Activated CD8-positive, alpha-beta memory T cell treated with anti-CD3 and anti-CD28 coated beads for 36 hours (primary cell): ENCODE data around the gene BCAS1. TPM values are rescaled to one million over a fixed set of nuclear protein-coding genes. Genes with fewer than 3 reads are reported as not detected.

Source experiments
- CTCF ChIA-PET: fragments of 350-600 bp; sonication (Branson Sonifier 250); formaldehyde crosslinking; loops from one replicate; lab custom pipeline; 2021; ENCODE audit warnings: antibody characterized with exemption; lab: Charles Lee
- POLR2A ChIA-PET: fragments of 350-600 bp; sonication (Branson Sonifier 250); formaldehyde crosslinking; loops from one replicate; lab custom pipeline; 2021; ENCODE audit warnings: antibody characterized with exemption; lab: Charles Lee
- total RNA-seq, 2 experiments: library from RNA; stranded (reverse); gene quantifications; one replicate each; pipeline ENCODE4 v1.2.3, GENCODE V29; 2021

The BCAS1 gene
- total RNA-seq, 2 experiments from 2014 or later: 0.08 TPM; not detected in 1

DNA sequence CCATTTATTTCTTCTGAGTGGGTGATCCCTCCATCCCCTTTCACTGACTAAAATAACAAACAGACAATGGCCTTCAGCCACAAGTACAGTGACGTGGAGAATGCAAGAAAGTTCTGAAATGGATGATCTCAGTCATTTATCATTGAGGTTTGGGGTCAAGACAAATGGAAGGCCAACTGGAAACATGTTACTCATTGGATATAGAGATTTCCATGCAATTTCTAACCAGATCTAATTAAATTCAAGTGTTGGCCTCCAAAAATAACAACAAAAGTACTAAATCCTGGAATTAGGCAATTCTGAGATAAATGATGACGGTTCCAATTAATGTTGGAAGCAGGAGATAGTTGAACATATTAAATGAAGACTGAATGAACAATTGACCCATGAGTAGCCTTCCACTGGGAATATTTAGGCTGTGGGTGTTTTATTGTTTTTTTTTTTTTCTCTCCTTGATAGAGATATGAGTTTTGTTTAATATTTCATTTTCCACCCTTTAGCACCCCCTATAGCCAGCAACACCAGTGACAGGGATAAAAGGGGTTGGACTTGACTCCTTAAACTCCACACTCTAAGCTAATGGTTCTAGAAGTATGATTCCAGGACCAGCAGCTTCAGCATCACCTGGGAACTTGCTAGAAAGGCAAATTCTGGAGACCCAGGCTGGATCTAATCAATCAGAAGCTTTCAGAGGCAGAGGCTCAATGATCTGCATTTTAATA, 112.8 kb downstream of the BCAS1 start:
- ChIA-PET CTCF (no interaction called here), POLR2A (no interaction called here)

DNA sequence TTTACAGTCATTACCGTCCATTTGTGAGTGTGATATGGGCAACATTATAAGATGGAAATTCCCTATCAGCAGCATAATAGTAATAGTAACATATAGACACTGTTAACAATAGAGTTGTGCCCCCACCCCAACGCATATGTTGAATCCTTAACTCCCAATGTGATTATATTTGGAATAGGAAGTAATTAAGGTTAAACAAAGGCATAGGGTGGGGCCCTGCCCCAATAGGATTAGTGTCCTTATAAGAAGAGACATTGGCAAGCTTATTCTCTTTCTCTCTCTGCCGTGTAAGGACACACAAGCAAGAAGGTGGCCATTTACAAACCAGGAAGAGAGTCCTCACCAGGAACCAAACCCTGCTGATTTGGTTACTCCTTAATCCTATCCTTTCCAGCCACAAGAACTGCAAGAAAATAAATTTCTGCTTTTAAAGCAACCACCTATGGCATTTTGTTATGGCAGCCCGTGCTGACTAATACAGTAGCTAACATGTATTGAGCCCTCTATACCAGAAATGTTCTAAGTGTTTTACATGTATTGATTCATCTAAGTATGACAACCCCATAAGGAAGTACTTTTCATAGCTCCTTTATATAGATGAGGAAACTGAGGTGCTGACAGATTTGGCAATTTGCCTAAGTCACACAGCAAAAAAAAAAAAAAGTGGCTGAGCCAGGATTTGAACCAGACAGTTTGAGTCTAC, 114.2 kb downstream of the BCAS1 start:
- ChIA-PET POLR2A (no interaction called here), CTCF (interaction anchor here (1.2 kb wide), 1 partner anchor 107 kb away, joined by 4 read pairs; no protein-coding TSS in a partner anchor)

DNA sequence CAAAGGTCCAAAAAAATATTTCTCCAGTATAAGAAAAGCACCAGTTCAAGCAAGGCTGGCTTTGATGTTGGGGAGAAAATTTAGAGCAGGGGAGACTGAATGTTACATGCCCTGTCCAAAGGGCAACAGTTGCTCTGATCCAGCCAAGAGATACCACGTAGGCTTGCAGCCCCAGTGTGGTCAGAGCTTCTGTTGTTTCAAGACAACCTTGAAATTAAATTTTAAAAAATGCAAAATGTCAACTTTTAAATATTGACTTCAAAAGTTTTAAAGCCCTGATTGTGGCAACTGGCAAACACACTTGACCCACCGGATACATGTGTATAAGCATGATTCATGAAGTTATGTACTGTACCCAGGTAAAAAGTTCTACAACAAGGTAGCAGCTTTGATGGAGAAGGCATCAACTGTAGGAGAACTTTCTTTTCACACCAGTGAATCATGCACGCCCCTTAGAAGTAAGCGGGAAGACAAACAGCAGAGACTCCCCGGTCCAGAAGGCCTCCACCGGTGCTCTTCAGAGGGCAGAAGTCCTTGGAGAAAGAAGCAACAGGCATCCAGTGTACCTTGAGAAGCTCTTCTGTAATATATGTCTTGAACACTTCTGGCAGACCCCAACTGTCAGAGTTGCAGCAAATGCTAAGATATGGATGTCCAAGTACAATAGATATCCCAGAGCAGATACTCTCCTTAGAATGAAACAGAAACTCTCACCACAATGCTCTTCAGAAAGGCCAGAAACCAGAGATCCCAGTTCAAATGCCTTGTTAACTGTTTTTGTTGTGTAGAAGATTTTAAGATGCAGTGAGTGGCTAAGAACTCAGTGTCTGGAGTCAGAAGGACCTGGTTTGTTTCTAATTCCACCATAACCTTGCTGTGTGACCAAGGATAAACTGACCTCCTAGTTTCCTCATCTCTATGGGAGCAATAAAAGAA, 115.4 kb downstream of the BCAS1 start:
- ChIA-PET POLR2A (no interaction called here), CTCF (no interaction called here)

DNA sequence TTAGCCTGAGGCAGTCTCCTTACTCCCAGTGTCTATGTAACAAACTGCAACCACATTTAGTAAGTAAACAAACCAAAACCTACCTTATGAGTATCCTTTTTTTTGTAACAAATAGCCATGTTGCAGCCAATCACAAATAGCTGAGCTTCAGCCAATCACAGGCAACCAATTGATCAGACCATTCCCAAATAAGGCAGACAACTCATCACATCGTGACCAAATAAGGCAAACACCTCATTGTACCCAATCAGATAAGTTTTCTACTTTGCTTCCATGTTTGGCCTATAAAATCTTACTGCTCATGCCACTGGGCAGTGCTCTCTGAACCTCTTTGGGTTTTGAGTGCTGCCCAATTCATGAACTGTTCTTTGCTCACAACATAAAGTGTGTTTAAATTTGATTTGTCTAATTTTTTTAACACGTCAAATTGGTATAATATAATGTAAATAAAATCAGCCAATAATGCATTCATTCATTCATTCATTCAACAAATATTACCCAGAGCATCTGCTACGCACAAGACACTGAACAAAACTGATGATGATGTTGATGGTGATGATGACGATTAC, 117.8 kb downstream of the BCAS1 start:
- ChIA-PET POLR2A (no interaction called here), CTCF (no interaction called here)

DNA sequence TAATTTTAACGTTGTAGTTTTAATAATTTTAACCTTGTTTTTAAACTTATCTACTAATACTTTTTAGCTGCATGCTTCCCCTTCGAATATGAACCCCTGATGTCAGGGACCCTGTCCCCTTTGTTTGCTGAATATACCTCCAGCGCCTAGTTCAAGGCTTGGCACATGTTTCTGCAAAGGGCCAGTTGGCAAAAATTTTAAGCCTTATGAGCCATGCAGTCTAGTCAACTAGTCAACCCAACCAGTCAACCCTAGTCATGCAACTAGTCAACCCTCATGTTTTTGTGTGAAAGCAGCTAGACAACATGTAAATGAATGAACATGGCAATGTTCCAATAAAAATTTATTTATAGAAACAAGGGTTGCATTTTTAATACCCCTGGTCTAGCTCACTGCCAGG, 119.8 kb downstream of the BCAS1 start:
- CTCF ChIA-PET: no interaction called here
- POLR2A ChIA-PET: no interaction called here

DNA sequence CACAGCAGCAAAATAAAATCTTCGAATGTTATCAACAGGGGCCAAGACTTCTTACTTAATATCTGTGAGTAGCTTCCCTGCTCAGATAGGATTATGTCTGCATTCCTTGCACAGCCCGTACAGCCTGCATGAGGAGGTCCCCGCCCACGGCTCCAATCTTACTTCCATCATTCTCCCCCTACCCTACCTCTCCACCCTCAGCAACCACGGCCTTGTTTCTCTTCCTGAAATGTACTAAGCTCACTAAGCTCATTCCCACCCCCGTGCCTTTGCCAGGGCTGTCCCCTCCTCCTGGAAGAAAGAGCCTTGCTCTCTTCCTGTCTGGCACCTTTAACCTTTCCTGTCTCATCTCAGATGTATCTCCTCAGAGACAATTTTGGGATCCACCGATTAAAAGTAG, 120.4 kb downstream of the BCAS1 start:
- CTCF ChIA-PET: interaction anchor here (1.2 kb wide), 1 partner anchor 10 kb away, joined by 4 read pairs; no protein-coding TSS in a partner anchor
- POLR2A ChIA-PET: no interaction called here

DNA sequence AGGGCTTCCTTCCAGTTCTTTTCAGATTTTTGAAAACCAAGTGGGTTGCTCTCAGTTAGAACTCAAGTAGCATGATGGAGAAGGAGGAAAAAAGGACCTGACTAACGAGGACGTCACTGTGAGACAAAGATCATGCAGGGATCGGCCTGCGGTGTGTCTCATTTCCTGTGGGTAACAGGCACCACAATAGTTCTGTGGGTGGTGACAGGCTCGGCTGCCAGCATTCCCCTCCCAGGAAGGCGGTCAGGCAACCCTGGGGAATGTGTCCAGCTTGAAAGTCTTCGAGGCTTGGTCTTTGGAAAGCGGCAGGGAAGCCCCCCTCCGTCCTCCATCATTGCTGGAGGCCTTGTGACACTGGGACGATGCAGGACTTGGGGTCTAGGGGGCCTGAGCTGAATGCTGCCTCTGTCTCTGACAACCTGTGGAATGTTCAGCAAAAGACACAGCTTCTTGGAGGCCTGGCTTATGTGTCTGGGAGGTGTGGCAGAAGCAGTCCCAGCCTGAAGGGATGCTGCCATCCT, 121.0 kb downstream of the BCAS1 start:
- ChIA-PET POLR2A (no interaction called here), CTCF (interaction anchor here (1.2 kb wide), 1 partner anchor 9 kb away, joined by 4 read pairs; no protein-coding TSS in a partner anchor)

DNA sequence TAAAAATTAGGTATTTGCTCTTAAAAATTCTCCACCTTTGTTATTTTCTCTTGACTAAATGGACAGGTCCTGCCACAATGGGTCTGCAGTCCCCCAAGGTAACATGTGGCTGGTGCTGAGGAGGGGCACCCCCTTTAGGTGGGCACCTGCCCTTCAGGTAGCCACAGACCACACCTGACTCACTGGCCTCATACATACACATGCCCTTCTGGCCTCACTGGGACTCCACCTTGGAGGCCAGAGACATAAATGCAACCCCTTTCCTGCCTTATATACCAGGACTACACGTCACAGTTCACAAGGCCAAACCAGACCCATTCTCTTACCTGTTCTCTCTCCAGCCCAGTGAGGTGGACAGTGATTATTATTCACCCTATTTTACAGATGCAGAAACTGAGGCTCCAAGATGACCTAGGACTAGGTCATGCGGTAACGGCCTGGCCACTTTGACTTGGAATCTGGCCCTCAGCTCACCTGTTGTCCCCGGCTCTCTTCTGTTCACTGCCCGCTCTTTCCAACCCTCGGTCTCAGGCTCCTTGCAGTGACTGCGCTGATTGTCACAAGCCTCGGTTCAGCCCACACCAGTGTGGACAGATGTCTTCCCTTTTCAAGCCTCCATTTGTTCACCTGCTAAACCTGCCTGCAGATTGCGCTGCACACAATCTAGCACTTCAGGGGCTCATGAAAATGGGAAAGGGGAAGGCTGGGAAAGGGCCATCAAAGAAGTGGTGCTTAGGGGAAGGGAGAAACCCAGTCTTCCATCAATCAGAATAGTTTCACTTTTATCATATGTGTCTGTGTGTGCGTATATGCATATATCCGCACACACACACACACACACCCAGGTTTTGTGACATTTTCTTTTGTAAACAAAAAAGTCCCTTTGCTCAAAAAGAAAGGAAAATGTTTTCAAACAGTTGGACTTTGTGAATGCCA, 121.7 kb downstream of the BCAS1 start:
- CTCF ChIA-PET: interaction anchor here (1.2 to 1.3 kb wide), 2 partner anchors 9 kb away, joined by 3 to 4 read pairs; no protein-coding TSS in a partner anchor
- POLR2A ChIA-PET: no interaction called here

DNA sequence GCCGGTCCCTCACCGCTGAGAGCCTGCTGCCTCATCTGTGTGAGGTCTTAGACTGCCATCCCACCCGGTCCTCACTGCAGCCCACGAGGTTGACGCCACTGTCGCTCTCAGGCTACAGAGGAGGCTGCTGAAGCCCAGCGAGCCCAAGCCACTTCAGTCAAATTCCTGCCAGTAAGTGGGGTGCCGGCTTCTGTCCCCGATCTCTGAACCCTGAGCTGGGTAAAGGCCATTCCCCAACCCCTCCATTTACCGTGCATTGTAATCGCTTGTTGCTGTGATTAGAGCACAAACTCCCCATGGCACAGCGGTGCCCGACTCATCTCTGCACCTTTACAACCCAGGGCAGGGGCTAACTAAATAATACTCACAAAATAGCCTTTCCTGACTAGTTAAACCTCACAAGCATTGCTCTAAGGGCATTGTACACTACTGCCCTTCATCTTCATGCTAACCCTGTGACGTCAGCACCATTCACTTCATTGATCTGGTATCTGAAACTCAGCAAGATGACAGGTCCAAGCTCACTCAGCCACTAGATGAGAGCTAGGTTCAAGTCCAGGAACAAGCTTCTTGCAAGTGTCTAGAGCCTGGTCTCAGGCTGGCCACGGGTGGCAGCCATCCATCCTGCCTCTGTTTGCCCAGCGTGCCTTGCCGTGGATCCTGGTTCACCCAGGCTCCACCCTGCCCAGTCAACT, 122.7 kb downstream of the BCAS1 start:
- POLR2A ChIA-PET: no interaction called here

DNA sequence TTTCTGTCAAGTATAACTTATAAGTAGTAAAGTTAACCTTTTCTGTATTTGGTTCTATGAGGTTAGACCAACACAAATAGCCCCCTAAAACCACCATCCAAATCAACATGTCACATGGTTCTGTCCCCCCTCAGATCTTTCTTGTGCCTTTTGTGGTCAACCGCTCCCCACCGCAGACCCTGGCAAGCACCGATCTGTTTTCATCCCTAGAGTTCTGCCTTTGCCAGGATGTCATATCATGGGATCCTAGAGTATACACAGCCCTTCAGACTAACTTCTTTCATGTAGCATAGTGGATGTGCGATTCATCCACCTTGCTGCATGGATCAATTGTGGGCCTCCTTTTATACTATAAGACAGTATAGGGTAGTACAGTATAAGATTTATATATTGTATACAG, 124.3 kb downstream of the BCAS1 start:
- CTCF ChIA-PET: no interaction called here

More for the DNA sequence above, 122.7 kb downstream of the BCAS1 start:
- CTCF ChIA-PET: interaction anchor here (1.3 kb wide), 1 partner anchor 8 kb away, joined by 3 read pairs; no protein-coding TSS in a partner anchor

DNA sequence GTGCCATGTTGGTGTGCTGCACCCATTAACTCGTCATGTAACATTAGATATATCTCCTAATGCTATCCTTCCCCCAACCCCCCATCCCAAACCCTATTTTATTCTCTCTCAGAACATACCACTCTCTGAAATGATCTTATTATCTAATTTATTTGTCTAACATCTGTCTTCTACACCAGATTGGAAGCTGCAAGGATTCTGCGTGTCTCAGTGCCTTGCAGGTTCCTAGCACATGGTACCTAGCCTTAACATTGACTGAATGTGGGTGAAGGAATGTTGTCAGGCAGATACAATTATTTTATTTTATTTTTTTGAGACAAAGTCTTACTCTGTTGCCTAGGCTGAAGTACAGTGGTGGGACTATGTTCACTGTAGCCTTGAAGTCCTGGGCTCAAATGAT, 124.9 kb downstream of the BCAS1 start:
- POLR2A ChIA-PET: no interaction called here
- CTCF ChIA-PET: interaction anchor here (0.8 kb wide), 1 partner anchor 368 kb away, joined by 4 read pairs; no protein-coding TSS in a partner anchor

More for the DNA sequence above, 124.3 kb downstream of the BCAS1 start:
- POLR2A ChIA-PET: no interaction called here

DNA sequence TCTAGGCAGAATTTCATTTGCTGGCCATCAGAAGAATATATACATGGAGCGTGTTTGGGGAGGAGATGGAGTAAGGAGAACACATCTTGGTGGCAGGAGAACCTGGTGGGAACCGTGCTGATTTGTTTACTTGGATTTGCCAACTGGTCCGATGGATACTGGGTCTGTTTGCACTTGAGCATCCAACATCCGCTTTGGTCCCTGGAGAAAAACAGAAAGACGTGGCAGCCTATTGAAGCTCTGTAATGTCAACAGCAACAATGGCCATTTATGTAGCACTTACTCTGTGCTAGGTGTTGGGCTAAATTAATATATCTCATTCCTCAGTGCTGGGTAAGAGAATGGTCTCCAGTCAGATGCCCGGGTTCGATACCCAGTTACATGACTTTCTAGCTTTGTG, 125.6 kb downstream of the BCAS1 start:
- ChIA-PET CTCF (interaction anchor here (0.8 to 1.0 kb wide), 2 partner anchors 47 to 367 kb away, joined by 3 to 4 read pairs; no protein-coding TSS in a partner anchor), POLR2A (no interaction called here)

DNA sequence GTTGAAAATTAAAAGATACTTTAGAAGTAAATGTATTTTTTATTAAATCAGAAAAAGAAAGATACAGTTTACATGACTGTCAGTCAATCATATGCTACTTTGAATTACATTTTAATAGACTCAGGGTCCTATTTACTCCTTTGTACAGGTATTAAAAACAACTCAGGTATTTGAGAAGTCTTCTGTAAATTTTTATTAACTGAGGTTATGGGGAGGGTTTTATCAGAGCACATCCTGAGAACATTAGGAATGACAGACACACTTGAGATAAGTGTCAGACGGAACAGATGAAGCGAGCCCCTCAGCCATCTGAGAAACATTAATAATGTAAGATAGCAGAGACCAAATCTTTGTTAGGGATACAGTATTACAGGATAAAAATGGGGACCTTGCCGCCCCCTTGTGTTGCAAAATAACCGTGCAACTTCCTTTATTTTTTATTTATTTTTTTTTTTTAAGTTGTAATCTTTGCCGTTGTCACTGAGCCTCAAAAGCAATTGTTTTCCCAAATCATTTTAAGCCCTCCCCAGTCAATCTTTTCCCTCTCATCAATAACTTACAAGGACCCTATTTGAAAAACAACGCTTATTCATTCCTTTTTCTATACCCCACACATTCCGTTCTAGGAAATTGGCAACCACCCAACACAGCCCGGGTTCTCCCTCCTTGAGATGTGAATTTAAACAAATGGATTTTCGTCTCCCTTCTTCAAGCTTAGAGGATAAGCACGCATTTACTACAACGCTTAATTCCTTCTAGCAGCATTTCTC, 126.7 kb downstream of the BCAS1 start:
- CTCF ChIA-PET: interaction anchor here (1.0 kb wide), 1 partner anchor 46 kb away, joined by 3 read pairs; no protein-coding TSS in a partner anchor
- POLR2A ChIA-PET: no interaction called here

DNA sequence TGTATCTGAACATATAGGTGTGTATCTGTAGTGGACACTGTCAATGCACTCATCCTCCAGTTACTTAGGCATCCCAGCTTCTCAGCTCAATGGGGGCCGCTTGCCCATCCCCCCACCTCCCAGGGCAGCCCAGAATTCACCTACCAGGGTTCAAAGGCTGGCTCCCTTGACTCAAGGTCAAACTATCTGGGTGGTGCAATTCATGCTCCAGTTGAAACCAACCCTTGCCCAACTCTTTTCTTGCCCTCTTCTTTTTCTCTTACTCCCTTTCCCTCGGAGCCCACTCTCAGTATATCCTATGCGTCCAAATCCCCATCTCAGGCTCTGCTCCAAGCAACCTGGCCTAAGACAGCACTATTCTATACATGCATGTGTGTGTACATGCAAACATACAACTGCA, 127.4 kb downstream of the BCAS1 start:
- CTCF ChIA-PET: no interaction called here
- POLR2A ChIA-PET: no interaction called here

DNA sequence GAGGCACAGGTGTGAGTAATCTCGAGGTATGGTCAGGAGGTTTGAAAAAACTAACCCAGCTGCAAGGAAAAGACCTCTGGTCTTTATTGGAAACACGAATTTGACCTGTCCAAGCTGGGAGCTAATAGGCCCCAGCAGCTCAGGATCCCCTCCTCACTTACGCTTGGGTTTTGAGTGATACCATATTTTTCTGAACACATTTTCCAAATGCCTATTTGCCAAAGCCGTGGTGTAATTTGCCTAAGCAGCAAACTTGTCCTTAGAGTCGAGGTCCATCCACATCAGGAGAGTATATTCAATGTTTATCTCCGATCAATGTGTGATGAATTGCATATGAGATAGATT, 128.0 kb downstream of the BCAS1 start:
- ChIA-PET POLR2A (no interaction called here), CTCF (interaction anchor here (0.5 kb wide), 1 partner anchor 201 kb away, joined by 4 read pairs; no protein-coding TSS in a partner anchor)
